ENCODE results near the gene SCMH1. TPM values are rescaled to one million over a fixed set of nuclear protein-coding genes. Genes with fewer than 3 reads are reported as not detected.

The SCMH1 gene
- total RNA-seq, 3 donors from 2014 or later = 37.0 to 93.4 (median 53.4) TPM

DNA sequence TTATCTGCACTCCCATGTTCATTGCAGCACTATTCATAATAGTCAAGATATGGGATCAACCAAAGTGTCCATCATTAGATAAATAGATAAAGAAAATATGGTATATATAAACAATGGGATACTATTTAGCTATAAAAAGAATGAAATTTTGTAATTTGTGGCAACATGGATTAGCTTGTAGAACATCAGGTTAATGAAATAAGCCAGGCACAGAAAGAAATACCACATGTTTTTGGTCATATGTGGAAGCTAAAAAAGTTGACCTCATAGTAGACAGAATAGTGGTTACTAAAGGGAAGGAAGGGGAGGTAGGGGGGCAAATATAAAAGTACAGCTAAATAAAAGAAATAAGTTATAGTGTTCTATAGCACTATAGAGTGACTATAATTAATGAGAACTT, 68.5 kb downstream of the SCMH1 start:
- Histone ChIP-seq H3K36me3 (no peaks in the 10 kb centered on the region), H3K27ac (no peak overlapping the region), H3K27me3 (no peaks in the 10 kb centered on the region), H3K9me3 (peaks cover 8 to 9% of the 10 kb centered on the region in 2 donors), H3K4me3 (no peak overlapping the region), H3K4me1 (no peaks in the 10 kb centered on the region)
- intact Hi-C loops (cut with DNase I; ENCODE audit: low total_unique reads) = no loop called here
- TF ChIP-seq POLR2A (IDR thresholded peaks at IDR 0.05) (no peak), CTCF (IDR thresholded peaks at IDR 0.05) (no peak), POLR2AphosphoS5 (IDR thresholded peaks at IDR 0.05) (no peak)
- no peak for DNase-seq (ENCODE audit: low spot score in 2 of 2)

GRCh38 chr1:41171266-41171874, 70.7 kb downstream of the SCMH1 start:
- intact Hi-C loops (cut with DNase I; ENCODE audit: low total_unique reads) = no loop called here
- Histone ChIP-seq H3K36me3 (no peaks in the 10 kb centered on the region), H3K27ac (no peak overlapping the region), H3K4me1 (no peaks in the 10 kb centered on the region), H3K4me3 (no peak overlapping the region), H3K27me3 (no peaks in the 10 kb centered on the region), H3K9me3 (peaks cover 4 to 12% of the 10 kb centered on the region in 2 donors)
- TF ChIP-seq CTCF (IDR thresholded peaks at IDR 0.05) (no peak), POLR2AphosphoS5 (IDR thresholded peaks at IDR 0.05) (no peak), POLR2A (IDR thresholded peaks at IDR 0.05) (no peak)
- no peak for DNase-seq (ENCODE audit: low spot score in 2 of 2)

DNA sequence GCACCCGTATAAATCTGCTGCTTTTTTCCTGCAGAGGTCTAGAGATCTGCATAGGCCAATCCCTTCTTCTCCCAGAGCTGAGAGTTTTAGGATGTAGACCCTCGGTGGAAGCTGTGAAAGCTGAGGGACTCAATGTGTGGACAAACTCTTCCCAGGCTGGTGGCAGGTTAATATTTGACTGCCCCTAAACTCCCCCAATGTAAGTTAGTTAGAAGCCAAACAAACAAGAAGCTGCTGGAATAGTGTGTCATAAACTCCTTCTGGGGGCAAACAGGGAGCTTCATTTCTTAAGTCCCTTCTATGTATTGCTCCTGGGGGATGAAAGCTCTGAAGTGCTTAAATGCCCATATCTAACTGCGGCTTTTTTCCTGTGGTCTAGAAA, 72.3 kb downstream of the SCMH1 start:
- intact Hi-C loops (cut with DNase I; ENCODE audit: low total_unique reads) = no loop called here
- peaks cover 0 to 8% of the 10 kb centered on the region in 2 donors for H3K9me3 ChIP-seq
- no peak overlapping the region for H3K27ac ChIP-seq
- no peaks in the 10 kb centered on the region for H3K27me3 ChIP-seq
- no peak overlapping the region for H3K4me3 ChIP-seq
- H3K36me3 ChIP-seq = no peaks in the 10 kb centered on the region
- DNase-seq (ENCODE audit: low spot score in 2 of 2) = no peak
- H3K4me1 ChIP-seq = no peaks in the 10 kb centered on the region
- TF ChIP-seq POLR2AphosphoS5 (IDR thresholded peaks at IDR 0.05) = no peak
- TF ChIP-seq CTCF (IDR thresholded peaks at IDR 0.05) = no peak
- no peak for TF ChIP-seq POLR2A (IDR thresholded peaks at IDR 0.05)

DNA sequence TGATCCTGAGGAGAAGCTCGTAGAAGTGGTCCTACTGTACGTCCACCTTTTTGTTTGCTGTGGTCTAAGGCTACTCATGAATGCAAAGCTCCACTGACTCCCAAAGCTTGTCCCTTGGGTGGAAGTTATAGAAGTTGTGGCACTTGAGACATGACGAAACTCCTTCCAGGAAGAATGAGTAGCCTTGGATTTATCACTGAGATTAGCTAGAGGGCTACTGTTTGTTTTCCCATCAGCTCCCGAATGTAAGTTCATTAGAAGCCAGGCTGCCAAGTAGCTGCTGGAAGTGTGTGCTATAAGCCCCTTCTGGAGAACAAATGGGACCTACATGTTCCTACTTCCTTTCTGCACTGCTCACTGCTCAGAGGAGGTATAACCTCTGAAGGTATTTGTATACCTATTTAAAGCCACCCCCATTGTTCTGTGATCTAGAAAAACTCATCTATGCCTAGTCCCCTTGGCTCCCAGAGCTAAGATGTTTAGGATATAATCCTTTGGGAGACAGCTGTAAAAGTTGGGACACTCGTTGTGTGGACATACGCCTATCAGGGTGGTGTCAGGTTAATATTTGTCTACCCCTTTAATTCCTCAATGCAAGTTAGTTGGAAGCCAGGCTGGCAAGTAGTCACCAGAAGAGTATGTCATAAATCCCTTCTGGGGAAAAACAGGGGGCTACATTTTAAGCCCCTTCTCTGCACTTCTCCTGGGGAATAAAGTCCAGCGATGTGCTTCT, 72.9 kb downstream of the SCMH1 start:
- Histone ChIP-seq H3K27ac (no peak overlapping the region), H3K27me3 (no peaks in the 10 kb centered on the region), H3K4me1 (no peaks in the 10 kb centered on the region), H3K4me3 (no peak overlapping the region), H3K9me3 (peaks cover 0 to 8% of the 10 kb centered on the region in 2 donors), H3K36me3 (no peaks in the 10 kb centered on the region)
- intact Hi-C loops (cut with DNase I; ENCODE audit: low total_unique reads) = no loop called here
- DNase-seq (ENCODE audit: low spot score in 2 of 2) = no peak
- TF ChIP-seq CTCF (IDR thresholded peaks at IDR 0.05) (no peak), POLR2AphosphoS5 (IDR thresholded peaks at IDR 0.05) (no peak), POLR2A (IDR thresholded peaks at IDR 0.05) (no peak)

GRCh38 chr1:41167667-41168066, 74.4 kb downstream of the SCMH1 start:
- intact Hi-C loops (cut with DNase I; ENCODE audit: low total_unique reads) = no loop called here
- H3K9me3 ChIP-seq = peaks cover 0 to 8% of the 10 kb centered on the region in 2 donors
- H3K27ac ChIP-seq = no peak overlapping the region
- TF ChIP-seq CTCF (IDR thresholded peaks at IDR 0.05) (no peak), POLR2A (IDR thresholded peaks at IDR 0.05) (no peak), POLR2AphosphoS5 (IDR thresholded peaks at IDR 0.05) (no peak)
- DNase-seq (ENCODE audit: low spot score in 2 of 2) = no peak
- no peaks in the 10 kb centered on the region for H3K36me3 ChIP-seq
- no peaks in the 10 kb centered on the region for H3K27me3 ChIP-seq
- H3K4me1 ChIP-seq = no peaks in the 10 kb centered on the region
- no peak overlapping the region for H3K4me3 ChIP-seq

Data from breast epithelium (tissue), 4 donors.